Right atrium auricular region (tissue), 2 donors: ENCODE results near the gene SIAH3. TPM values are rescaled to one million over a fixed set of nuclear protein-coding genes. Genes with fewer than 3 reads are reported as not detected.
A peak's percentile ranks its signal among the peaks of the same experiment; 100 is the strongest.

ENCODE experiments used
- DNase-seq: peaks from one replicate; pipeline ENCODE4 v3.0.0-alpha.2; 2019; ENCODE audit warnings: low spot score
- H3K27ac ChIP-seq, 2 donors: fragments of 200-600 bp; sonication (generic); 1 replicate in 1 of 2; 2 replicates in 1 of 2; pipeline ENCODE4 v1.5.1; 2016 to 2019
- H3K27me3 ChIP-seq, 2 donors: fragments of 200-600 bp; sonication (generic); one replicate each; pipeline versions ENCODE4 v1.5.1 to v1.6.0; 2017 to 2019
- H3K36me3 ChIP-seq: fragments of 200-600 bp; sonication (generic); one replicate; pipeline ENCODE4 v1.5.1; 2016
- H3K4me1 ChIP-seq, 2 donors: fragments of 200-600 bp; sonication (generic); one replicate each; pipeline versions ENCODE4 v1.5.1 to v1.6.0; 2017 to 2019
- H3K4me3 ChIP-seq, 2 donors: fragments of 200-600 bp; sonication (generic); 1 replicate in 1 of 2; 2 replicates in 1 of 2; pipeline ENCODE4 v1.5.1; 2017 to 2019; ENCODE audit warnings: mild to moderate bottlenecking in 1 of 2, moderate library complexity in 1 of 2
- H3K9me3 ChIP-seq, 2 donors: fragments of 200-600 bp; sonication (generic); one replicate each; pipeline ENCODE4 v1.5.1; 2019
- total RNA-seq, 2 donors: library from RNA; depleted of rRNA; stranded (reverse); fragments of >200 nt; gene quantifications; one replicate each; pipeline ENCODE4 v1.1.0, GENCODE V29; 2016
- TF ChIP-seq, protein P1 (sequence below), 2 donors: fragments of 200-600 bp; sonication (generic); IDR thresholded peaks; one replicate each; pipeline ENCODE4 v1.5.1; 2019; ENCODE audit warnings: antibody characterized with exemption in 2 of 2

The SIAH3 gene
- total RNA-seq, 2 donors from 2014 or later = not detected

- no peak for DNase-seq
- Histone ChIP-seq H3K27ac (no peak overlapping the region), H3K4me1 (no peaks in the 10 kb centered on the region), H3K4me3 (no peak overlapping the region), H3K27me3 (no peaks in the 10 kb centered on the region), H3K9me3 (no peaks in the 10 kb centered on the region), H3K36me3 (no peaks in the 10 kb centered on the region)
- TF ChIP-seq, protein P1, sequence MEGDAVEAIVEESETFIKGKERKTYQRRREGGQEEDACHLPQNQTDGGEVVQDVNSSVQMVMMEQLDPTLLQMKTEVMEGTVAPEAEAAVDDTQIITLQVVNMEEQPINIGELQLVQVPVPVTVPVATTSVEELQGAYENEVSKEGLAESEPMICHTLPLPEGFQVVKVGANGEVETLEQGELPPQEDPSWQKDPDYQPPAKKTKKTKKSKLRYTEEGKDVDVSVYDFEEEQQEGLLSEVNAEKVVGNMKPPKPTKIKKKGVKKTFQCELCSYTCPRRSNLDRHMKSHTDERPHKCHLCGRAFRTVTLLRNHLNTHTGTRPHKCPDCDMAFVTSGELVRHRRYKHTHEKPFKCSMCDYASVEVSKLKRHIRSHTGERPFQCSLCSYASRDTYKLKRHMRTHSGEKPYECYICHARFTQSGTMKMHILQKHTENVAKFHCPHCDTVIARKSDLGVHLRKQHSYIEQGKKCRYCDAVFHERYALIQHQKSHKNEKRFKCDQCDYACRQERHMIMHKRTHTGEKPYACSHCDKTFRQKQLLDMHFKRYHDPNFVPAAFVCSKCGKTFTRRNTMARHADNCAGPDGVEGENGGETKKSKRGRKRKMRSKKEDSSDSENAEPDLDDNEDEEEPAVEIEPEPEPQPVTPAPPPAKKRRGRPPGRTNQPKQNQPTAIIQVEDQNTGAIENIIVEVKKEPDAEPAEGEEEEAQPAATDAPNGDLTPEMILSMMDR (IDR thresholded peaks at IDR 0.05) = no peak
These were observed 28.7 kb upstream of the SIAH3 start for GRCh38 chr13:45880242-45880641.

DNA sequence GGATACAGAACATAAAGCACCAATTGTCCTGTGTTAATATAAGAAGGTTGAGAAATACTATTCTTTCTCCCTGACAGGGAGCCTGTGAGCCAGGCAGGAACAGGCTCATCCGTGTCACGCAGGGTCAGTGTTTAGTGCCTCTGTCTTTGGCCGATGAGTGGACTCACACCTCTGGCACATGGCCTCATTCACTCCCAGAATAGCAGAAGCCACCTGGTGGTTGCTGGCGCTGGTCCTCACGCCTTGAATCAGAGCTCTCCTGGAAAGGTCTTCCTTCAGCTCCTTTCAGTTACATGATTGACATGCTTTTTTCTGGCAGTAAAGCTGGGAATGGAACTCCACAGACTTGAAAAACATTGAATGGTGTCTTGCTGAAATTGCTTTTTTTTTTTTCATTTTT lies 28.1 kb upstream of the SIAH3 start:
- no peak overlapping the region for H3K4me3 ChIP-seq
- no peaks in the 10 kb centered on the region for H3K9me3 ChIP-seq
- no peak for DNase-seq
- H3K36me3 ChIP-seq = no peaks in the 10 kb centered on the region
- no peak overlapping the region for H3K27ac ChIP-seq
- H3K4me1 ChIP-seq = no peaks in the 10 kb centered on the region
- TF ChIP-seq, protein P1 (IDR thresholded peaks at IDR 0.05) = peak in 1 of 2 donors; percentile 44
- no peaks in the 10 kb centered on the region for H3K27me3 ChIP-seq

DNA sequence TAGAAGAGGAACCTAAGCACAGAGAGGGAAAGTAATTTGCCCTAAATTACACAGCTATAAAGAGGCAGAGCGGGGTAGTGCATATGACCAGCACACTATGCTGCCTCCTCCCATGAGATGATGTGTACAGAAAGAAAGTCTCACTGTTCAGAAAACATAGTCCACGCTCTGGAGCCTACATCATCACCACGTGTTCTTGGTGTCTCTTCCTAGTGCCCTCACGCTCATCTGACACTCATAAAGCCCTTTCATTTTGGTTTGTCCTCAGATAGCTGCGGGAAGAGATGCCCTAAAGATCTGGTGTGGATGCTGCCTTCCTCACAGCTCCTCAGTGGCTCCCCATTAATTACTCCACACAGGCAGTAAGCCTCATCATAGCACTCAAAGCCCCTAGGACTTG lies 27.4 kb upstream of the SIAH3 start:
- no peak overlapping the region for H3K27ac ChIP-seq
- no peaks in the 10 kb centered on the region for H3K27me3 ChIP-seq
- DNase-seq = no peak

GRCh38 chr13:45876781-45877180 lies 25.2 kb upstream of the SIAH3 start:
- Histone ChIP-seq H3K27ac (no peak overlapping the region), H3K36me3 (no peaks in the 10 kb centered on the region), H3K27me3 (no peaks in the 10 kb centered on the region), H3K4me3 (no peak overlapping the region), H3K4me1 (no peaks in the 10 kb centered on the region), H3K9me3 (no peaks in the 10 kb centered on the region)
- TF ChIP-seq, protein P1 (IDR thresholded peaks at IDR 0.05) = no peak
- DNase-seq = no peak

More for the DNA sequence above, 27.4 kb upstream of the SIAH3 start:
- H3K4me3 ChIP-seq = no peak overlapping the region
- TF ChIP-seq, protein P1 (IDR thresholded peaks at IDR 0.05) = no peak
- H3K9me3 ChIP-seq = no peaks in the 10 kb centered on the region
- H3K36me3 ChIP-seq = no peaks in the 10 kb centered on the region
- no peaks in the 10 kb centered on the region for H3K4me1 ChIP-seq

- TF ChIP-seq, protein P1 (IDR thresholded peaks at IDR 0.05) = no peak
- Histone ChIP-seq H3K9me3 (no peaks in the 10 kb centered on the region), H3K4me1 (no peaks in the 10 kb centered on the region), H3K27ac (no peak overlapping the region), H3K27me3 (no peaks in the 10 kb centered on the region), H3K4me3 (no peak overlapping the region), H3K36me3 (no peaks in the 10 kb centered on the region)
- DNase-seq = no peak
These were observed 24.4 kb upstream of the SIAH3 start for GRCh38 chr13:45875951-45876350.
